Esophagus squamous epithelium (tissue), 4 donors: ENCODE results near the gene NXPE3.
A peak's percentile ranks its signal among the peaks of the same experiment; 100 is the strongest.

Experiments used
- POLR2A ChIP-seq, 4 donors: fragments of 450-650 bp; IDR thresholded peaks; one replicate each; pipeline ENCODE4 v1.6.1; 2017; ENCODE audit warnings: antibody characterized with exemption in 4 of 4, mild to moderate bottlenecking in 4 of 4, moderate library complexity in 3 of 4
- TF ChIP-seq, protein P1 (sequence below), 6 experiments: fragments of 450-650 bp in 4 of 6; fragments of 200-600 bp in 2 of 6; sonication (generic) in 2 of 6; IDR thresholded peaks; one replicate each; pipeline ENCODE4 v1.5.1; 2016 to 2019; ENCODE audit warnings: antibody characterized with exemption in 6 of 6, mild to moderate bottlenecking in 4 of 6, moderate library complexity in 4 of 6

DNA sequence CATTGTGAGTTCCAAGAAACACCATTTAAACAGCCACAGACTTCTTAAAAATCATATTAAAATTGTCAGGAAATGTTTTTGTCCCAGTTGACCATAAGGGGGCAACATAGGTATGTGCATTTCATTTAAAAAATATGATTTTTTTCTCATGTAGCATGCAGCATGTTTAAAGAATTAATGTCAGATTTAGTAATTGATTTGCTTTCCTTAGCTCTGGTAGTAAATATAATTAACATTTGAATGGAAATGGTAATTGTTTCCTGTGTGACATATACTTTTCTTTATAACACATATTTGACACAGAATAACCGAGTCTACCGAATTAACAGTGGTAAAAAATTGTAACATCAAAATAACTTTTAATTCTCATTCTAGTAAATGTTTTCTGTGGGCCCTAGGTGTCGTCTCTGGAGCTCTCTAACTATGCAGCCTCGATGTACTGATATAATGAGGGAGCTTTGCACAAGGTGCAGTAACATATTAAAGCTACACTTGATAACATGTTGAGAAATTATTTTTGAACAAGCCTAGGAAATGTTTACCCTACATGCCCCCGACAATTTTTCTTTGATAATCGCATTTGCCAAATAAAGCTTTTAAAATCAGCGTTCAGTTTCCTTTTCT is 34.9 kb downstream of the NXPE3 start:
- TF ChIP-seq, protein P1, sequence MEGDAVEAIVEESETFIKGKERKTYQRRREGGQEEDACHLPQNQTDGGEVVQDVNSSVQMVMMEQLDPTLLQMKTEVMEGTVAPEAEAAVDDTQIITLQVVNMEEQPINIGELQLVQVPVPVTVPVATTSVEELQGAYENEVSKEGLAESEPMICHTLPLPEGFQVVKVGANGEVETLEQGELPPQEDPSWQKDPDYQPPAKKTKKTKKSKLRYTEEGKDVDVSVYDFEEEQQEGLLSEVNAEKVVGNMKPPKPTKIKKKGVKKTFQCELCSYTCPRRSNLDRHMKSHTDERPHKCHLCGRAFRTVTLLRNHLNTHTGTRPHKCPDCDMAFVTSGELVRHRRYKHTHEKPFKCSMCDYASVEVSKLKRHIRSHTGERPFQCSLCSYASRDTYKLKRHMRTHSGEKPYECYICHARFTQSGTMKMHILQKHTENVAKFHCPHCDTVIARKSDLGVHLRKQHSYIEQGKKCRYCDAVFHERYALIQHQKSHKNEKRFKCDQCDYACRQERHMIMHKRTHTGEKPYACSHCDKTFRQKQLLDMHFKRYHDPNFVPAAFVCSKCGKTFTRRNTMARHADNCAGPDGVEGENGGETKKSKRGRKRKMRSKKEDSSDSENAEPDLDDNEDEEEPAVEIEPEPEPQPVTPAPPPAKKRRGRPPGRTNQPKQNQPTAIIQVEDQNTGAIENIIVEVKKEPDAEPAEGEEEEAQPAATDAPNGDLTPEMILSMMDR (IDR thresholded peaks at IDR 0.05), result peak; percentile 33 to 78 (median 66)
- no peak for TF ChIP-seq POLR2A (IDR thresholded peaks at IDR 0.05)
